ENCODE data around the gene CRIP1. TPM values are rescaled to one million over a fixed set of nuclear protein-coding genes. Genes with fewer than 3 reads are reported as not detected.

Gene CRIP1
- total and polyA plus RNA-seq, 7 experiments from 2014 or later: 94.4 to 787 (median 303) TPM

GRCh38 chr14:105527826-105528585, 41.3 kb downstream of the CRIP1 start:
- POLR2A ChIA-PET: no interaction called here
- Mint-ChIP-seq H3K27me3 (peaks cover 0 to 42% (median 0%) of the 10 kb centered on the region in 5 donors), H3K4me3 (peak overlapping the region; percentile 42 to 89 (median 72)), H3K36me3 (no peaks in the 10 kb centered on the region), H3K27ac (peak overlapping the region in 2 of 9 donors; percentile 32 to 49), H3K9me3 (peaks cover 0 to 14% (median 1%) of the 10 kb centered on the region in 11 donors), H3K4me1 (peaks cover 0 to 24% (median 16%) of the 10 kb centered on the region in 7 donors)
- DNase-seq: peak; percentile 65 to 86 (median 78)
- CTCF ChIA-PET: interaction anchor here (0.6 to 1.0 kb wide), 3 partner anchors 156 to 549 kb away, joined by 3 to 7 read pairs (median 3); no protein-coding TSS in a partner anchor
- Histone ChIP-seq H3K27me3 (ENCODE audit: control insufficient read depth in 2 of 2, insufficient read depth in 2 of 2, low read length in 2 of 2) (peaks cover 0 to 4% of the 10 kb centered on the region in 2 donors), H3K4me1 (ENCODE audit: control insufficient read depth in 2 of 2, insufficient read depth in 2 of 2, low read length in 2 of 2) (peaks cover 9 to 14% of the 10 kb centered on the region in 2 donors), H3K36me3 (ENCODE audit: control insufficient read depth in 2 of 3, insufficient read depth in 3 of 3, low read length in 3 of 3) (no peaks in the 10 kb centered on the region), H3K9me3 (ENCODE audit: control insufficient read depth in 2 of 3, low read length in 3 of 3) (no peaks in the 10 kb centered on the region), H3K4me3 (ENCODE audit: low read length) (peak overlapping the region; percentile 54), H3K27ac (ENCODE audit: low read depth, low read length) (no peak overlapping the region)
- ATAC-seq: peak; percentile 89
- intact Hi-C loops (cut with micrococcal nuclease): loop anchor here (1.0 to 5.0 kb wide), 11 partner anchors 37 to 441 kb away; partner anchors contain the start of genes BRF1 (in 1 of the 2) and TEDC1 (in 1 of the 2)

DNA sequence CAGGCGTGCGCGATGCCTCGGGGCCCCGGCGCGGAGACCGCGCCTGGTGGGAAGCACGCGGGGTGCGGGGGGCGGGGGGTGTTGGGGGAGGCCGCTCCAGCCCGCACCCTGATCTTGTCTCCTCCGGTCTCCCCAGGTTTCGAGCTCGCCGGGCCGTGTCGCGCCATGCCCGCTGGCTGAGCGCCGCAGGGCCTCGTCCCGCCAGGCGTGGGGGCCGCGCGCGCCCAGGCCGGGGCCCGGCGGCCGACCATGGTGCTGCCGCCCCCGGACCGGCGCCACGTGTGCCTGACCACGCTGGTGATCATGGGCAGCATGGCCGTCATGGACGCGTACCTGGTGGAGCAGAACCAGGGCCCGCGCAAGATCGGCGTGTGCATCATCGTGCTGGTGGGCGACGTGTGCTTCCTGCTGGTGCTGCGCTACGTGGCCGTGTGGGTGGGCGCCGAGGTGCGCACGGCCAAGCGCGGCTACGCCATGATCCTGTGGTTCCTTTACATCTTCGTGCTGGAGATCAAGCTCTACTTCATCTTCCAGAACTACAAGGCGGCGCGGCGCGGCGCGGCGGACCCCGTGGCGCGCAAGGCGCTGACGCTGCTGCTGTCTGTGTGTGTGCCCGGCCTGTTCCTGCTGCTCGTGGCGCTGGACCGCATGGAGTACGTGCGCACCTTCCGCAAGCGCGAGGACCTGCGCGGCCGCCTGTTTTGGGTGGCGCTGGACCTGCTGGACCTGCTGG, 42.1 kb downstream of the CRIP1 start:
- Histone ChIP-seq H3K27me3 (ENCODE audit: control insufficient read depth in 2 of 2, insufficient read depth in 2 of 2, low read length in 2 of 2) (peaks cover 0 to 4% of the 10 kb centered on the region in 2 donors), H3K27ac (ENCODE audit: low read depth, low read length) (no peak overlapping the region), H3K36me3 (ENCODE audit: control insufficient read depth in 2 of 3, insufficient read depth in 3 of 3, low read length in 3 of 3) (no peaks in the 10 kb centered on the region), H3K4me1 (ENCODE audit: control insufficient read depth in 2 of 2, insufficient read depth in 2 of 2, low read length in 2 of 2) (peaks cover 9 to 14% of the 10 kb centered on the region in 2 donors), H3K4me3 (ENCODE audit: low read length) (peak overlapping the region; percentile 56), H3K9me3 (ENCODE audit: control insufficient read depth in 2 of 3, low read length in 3 of 3) (no peaks in the 10 kb centered on the region)
- ChIA-PET CTCF (interaction anchor here (0.6 to 1.0 kb wide), 3 partner anchors 158 to 550 kb away, joined by 3 to 7 read pairs (median 4); no protein-coding TSS in a partner anchor), POLR2A (no interaction called here)
- H3K9me3 Mint-ChIP-seq: peaks cover 0 to 7% (median 1%) of the 10 kb centered on the region in 11 donors
- DNase-seq (peak in 6 of 9 donors; percentile 10 to 52 (median 22)), ATAC-seq (no peak)
- peaks cover 0 to 35% (median 0%) of the 10 kb centered on the region in 5 donors for H3K27me3 Mint-ChIP-seq
- H3K4me1 Mint-ChIP-seq: peaks cover 0 to 24% (median 16%) of the 10 kb centered on the region in 7 donors
- no peaks in the 10 kb centered on the region for H3K36me3 Mint-ChIP-seq
- intact Hi-C loops (cut with micrococcal nuclease): loop anchor here (1.0 to 5.0 kb wide), 10 partner anchors 38 to 442 kb away; partner anchors contain the start of gene BRF1 (in 1 of the 2)
- H3K4me3 Mint-ChIP-seq: peak overlapping the region; percentile 75 to 89 (median 82)
- H3K27ac Mint-ChIP-seq: peak overlapping the region in 6 of 9 donors; percentile 38 to 80 (median 68)

DNA sequence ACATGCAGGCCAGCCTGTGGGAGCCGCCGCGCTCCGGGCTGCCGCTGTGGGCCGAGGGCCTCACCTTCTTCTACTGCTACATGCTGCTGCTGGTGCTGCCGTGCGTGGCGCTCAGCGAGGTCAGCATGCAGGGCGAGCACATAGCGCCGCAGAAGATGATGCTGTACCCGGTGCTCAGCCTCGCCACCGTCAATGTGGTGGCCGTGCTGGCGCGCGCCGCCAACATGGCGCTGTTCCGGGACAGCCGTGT, 42.6 kb downstream of the CRIP1 start:
- Mint-ChIP-seq H3K4me3 (peak overlapping the region; percentile 75 to 89 (median 82)), H3K36me3 (no peaks in the 10 kb centered on the region), H3K27ac (peak overlapping the region in 6 of 9 donors; percentile 38 to 80 (median 68)), H3K27me3 (peaks cover 0 to 32% (median 0%) of the 10 kb centered on the region in 5 donors), H3K4me1 (peaks cover 3 to 24% (median 16%) of the 10 kb centered on the region in 7 donors), H3K9me3 (peaks cover 0 to 6% (median 0%) of the 10 kb centered on the region in 11 donors)
- intact Hi-C loops (cut with micrococcal nuclease): loop anchor here (2.0 to 5.0 kb wide), 4 partner anchors 48 to 442 kb away; partner anchors contain the start of gene BRF1 (in 1 of the 2)
- ATAC-seq: no peak
- POLR2A ChIA-PET: no interaction called here
- Histone ChIP-seq H3K27ac (ENCODE audit: low read depth, low read length) (no peak overlapping the region), H3K27me3 (ENCODE audit: control insufficient read depth in 2 of 2, insufficient read depth in 2 of 2, low read length in 2 of 2) (peaks cover 0 to 4% of the 10 kb centered on the region in 2 donors), H3K9me3 (ENCODE audit: control insufficient read depth in 2 of 3, low read length in 3 of 3) (no peaks in the 10 kb centered on the region), H3K36me3 (ENCODE audit: control insufficient read depth in 2 of 3, insufficient read depth in 3 of 3, low read length in 3 of 3) (no peaks in the 10 kb centered on the region), H3K4me1 (ENCODE audit: control insufficient read depth in 2 of 2, insufficient read depth in 2 of 2, low read length in 2 of 2) (peaks cover 9 to 14% of the 10 kb centered on the region in 2 donors), H3K4me3 (ENCODE audit: low read length) (peak overlapping the region; percentile 56)
- peak in 3 of 9 donors; percentile 32 to 42 (median 35) for DNase-seq
- CTCF ChIA-PET: interaction anchor here (0.9 to 1.2 kb wide), 2 partner anchors 158 to 185 kb away, joined by 4 to 5 read pairs; no protein-coding TSS in a partner anchor

- ATAC-seq: no peak
- Histone ChIP-seq H3K4me1 (ENCODE audit: control insufficient read depth in 2 of 2, insufficient read depth in 2 of 2, low read length in 2 of 2) (peaks cover 9 to 14% of the 10 kb centered on the region in 2 donors), H3K4me3 (ENCODE audit: low read length) (peak overlapping the region; percentile 56), H3K36me3 (ENCODE audit: control insufficient read depth in 2 of 3, insufficient read depth in 3 of 3, low read length in 3 of 3) (no peaks in the 10 kb centered on the region), H3K9me3 (ENCODE audit: control insufficient read depth in 2 of 3, low read length in 3 of 3) (no peaks in the 10 kb centered on the region), H3K27ac (ENCODE audit: low read depth, low read length) (peak overlapping the region; percentile 21), H3K27me3 (ENCODE audit: control insufficient read depth in 2 of 2, insufficient read depth in 2 of 2, low read length in 2 of 2) (peaks cover 0 to 4% of the 10 kb centered on the region in 2 donors)
- peaks cover 3 to 24% (median 16%) of the 10 kb centered on the region in 7 donors for H3K4me1 Mint-ChIP-seq
- ChIA-PET POLR2A (no interaction called here), CTCF (interaction anchor here (0.6 to 1.2 kb wide), 3 partner anchors 159 to 416 kb away, joined by 3 to 5 read pairs (median 4); no protein-coding TSS in a partner anchor)
- peak in 6 of 9 donors; percentile 18 to 51 (median 31) for DNase-seq
- H3K4me3 Mint-ChIP-seq: peak overlapping the region; percentile 58 to 89 (median 82)
- peak overlapping the region in 8 of 9 donors; percentile 28 to 81 (median 72) for H3K27ac Mint-ChIP-seq
- intact Hi-C loops (cut with micrococcal nuclease): loop anchor here (2.0 to 5.0 kb wide), 4 partner anchors 49 to 443 kb away; partner anchors contain the start of gene BRF1 (in 1 of the 2)
- no peaks in the 10 kb centered on the region for H3K36me3 Mint-ChIP-seq
- peaks cover 0 to 27% (median 0%) of the 10 kb centered on the region in 5 donors for H3K27me3 Mint-ChIP-seq
- H3K9me3 Mint-ChIP-seq: peaks cover 0 to 1% (median 0%) of the 10 kb centered on the region in 11 donors
Measured at GRCh38 chr14:105529569-105530284, 43.0 kb downstream of the CRIP1 start.

GRCh38 chr14:105530285-105531087, 43.8 kb downstream of the CRIP1 start:
- Mint-ChIP-seq H3K4me1 (peaks cover 3 to 24% (median 16%) of the 10 kb centered on the region in 7 donors), H3K4me3 (peak overlapping the region; percentile 18 to 89 (median 60)), H3K27ac (peak overlapping the region in 6 of 9 donors; percentile 28 to 81 (median 50)), H3K27me3 (peaks cover 0 to 23% (median 0%) of the 10 kb centered on the region in 5 donors), H3K9me3 (peaks cover 0 to 1% (median 0%) of the 10 kb centered on the region in 11 donors), H3K36me3 (no peaks in the 10 kb centered on the region)
- intact Hi-C loops (cut with micrococcal nuclease): no loop called here
- Histone ChIP-seq H3K4me1 (ENCODE audit: control insufficient read depth in 2 of 2, insufficient read depth in 2 of 2, low read length in 2 of 2) (peaks cover 9 to 14% of the 10 kb centered on the region in 2 donors), H3K4me3 (ENCODE audit: low read length) (peak overlapping the region; percentile 20), H3K27me3 (ENCODE audit: control insufficient read depth in 2 of 2, insufficient read depth in 2 of 2, low read length in 2 of 2) (peaks cover 0 to 4% of the 10 kb centered on the region in 2 donors), H3K36me3 (ENCODE audit: control insufficient read depth in 2 of 3, insufficient read depth in 3 of 3, low read length in 3 of 3) (no peaks in the 10 kb centered on the region), H3K9me3 (ENCODE audit: control insufficient read depth in 2 of 3, low read length in 3 of 3) (no peaks in the 10 kb centered on the region), H3K27ac (ENCODE audit: low read depth, low read length) (no peak overlapping the region)
- POLR2A ChIA-PET: no interaction called here
- ATAC-seq: no peak
- CTCF ChIA-PET: interaction anchor here (1.2 kb wide), 1 partner anchor 160 kb away, joined by 5 read pairs; no protein-coding TSS in a partner anchor
- DNase-seq: no peak

All from naive thymus-derived CD4-positive, alpha-beta T cell (primary cell).